Anterior cingulate cortex (tissue), 58 donors: ENCODE results near the gene SNX27.
"Not testable (repeated sequence)": the region's sequence is repeated elsewhere in the genome, so short reads cannot be mapped to it uniquely, and the experiment has no call there.

Source experiments
- DNase-seq, 58 donors: peaks; one replicate each; lab custom pipeline; 2025; lab: John Stamatoyannopoulos, UW

SNX27 gene

GRCh38 chr1:151716771-151717631, 105.2 kb downstream of the SNX27 start, which contains the start of gene CELF3:
CELF3 (minus strand) TSS chr1:151716803; CDS start chr1:151716020, 783 bp downstream.
- peak in 56 of 58 donors; percentile 14 to 88 (median 62) for DNase-seq

- DNase-seq, result peak in 4 of 58 donors; percentile 10 to 21 (median 15)
These were observed 106.2 kb downstream of the SNX27 start for GRCh38 chr1:151718011-151718431.

DNA sequence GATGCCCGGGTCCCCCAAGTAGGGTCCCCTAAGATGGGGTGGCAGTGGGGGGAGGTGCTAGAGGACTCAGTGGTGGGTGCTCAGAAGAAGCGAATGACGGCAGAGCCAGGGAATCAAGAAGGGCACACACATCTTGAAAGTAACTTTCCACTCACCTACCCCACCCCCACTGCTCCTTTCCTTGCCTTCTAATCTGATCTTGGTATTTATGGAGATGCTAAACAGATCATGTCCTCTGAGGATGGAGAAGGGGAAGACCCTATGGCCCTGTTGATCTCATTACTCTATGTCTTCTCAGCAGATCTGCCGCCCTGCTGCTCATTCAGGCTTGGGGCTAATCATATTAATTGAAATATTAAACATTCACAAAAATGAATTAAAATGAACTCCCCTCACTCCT, 106.8 kb downstream of the SNX27 start:
- no peak for DNase-seq

DNA sequence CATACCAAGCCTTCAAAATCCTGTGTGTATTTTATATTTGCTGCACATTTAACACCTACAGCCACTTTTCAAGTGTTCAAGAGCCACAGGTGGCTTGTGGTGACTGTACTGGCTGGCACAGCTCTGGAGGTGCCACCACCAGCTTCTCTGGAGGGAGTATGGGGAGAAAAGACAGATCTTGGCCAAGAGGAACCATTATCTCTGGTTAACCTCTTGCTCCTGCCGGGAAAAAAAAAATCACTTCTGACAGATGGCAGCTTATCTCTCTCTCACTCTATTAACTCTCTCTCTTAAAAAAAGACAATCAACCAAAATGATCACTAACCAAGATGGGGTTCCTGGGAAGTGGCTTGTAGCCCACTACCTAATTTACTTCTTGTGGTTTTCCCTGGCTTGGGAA, 108.3 kb downstream of the SNX27 start:
- no peak for DNase-seq

DNA sequence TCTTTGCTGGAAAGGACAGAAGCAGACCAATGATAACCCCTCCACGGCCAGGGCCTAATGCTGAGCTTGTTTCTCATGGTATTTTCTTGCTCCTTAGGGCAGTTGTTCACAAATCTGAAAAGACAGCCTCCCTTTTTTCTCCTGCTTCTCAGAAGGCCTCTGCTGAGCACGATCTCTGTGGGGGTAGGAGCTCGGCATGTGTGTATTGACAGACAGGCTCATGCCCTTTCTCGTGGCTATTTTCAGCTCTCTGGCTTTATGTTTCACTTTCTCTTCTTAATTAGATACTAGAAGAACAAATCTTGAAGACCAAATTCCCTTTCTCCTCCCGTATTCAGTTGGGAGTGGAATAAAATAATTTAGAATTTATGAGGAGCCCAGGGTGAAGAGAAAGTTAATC, 108.7 kb downstream of the SNX27 start:
- peak in 1 of 58 donors; percentile 6 for DNase-seq

DNA sequence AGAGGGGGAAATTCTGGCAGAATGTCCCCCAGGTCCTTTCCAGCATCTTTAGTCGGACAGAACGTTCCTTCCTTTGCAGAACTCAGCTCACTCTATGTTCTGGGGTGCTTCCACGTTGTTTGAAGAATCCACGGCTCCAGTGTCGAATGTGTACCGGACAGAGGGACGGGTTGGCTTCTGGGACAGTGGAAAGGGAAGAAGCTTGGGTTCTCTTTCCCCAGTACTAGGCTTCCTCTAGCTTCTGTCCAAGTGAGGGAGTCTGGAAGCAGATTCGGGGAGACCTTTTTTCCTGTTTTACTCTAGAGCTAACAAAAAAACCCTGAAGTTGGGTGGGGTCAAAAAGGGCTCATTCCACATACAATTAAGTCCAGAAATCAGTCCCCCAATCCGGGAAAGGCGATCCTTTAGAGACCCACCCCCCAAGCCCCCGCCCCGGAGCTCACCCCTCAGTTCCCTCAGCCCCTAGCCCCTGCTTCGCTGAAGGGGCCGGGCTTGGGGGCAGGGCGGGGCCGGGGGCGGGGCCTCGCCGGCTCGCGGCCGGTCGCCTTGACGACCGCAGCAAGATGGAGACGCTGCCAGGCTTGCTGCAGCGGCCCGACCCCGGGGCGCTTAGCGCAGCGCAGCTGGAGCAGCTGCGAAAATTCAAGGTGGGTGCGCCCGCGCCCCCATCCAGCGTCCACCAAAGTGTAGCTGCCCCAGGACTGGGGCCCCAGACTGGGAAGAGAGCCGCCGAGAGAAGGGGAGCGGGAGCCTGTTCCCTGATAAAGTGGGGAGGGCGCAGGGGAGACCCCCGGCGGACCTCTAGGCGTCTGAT, 109.3 kb downstream of the SNX27 start, which contains the start of gene RIIAD1:
Gene RIIAD1 (plus strand): TSS at position 549 of the 814 bp plus-strand sequence. CDS start 15 bp downstream, at position 564.
- peak in 7 of 58 donors; percentile 7 to 35 (median 28) for DNase-seq

GRCh38 chr1:151721788-151722510, 110.1 kb downstream of the SNX27 start:
- DNase-seq, result no peak

DNA sequence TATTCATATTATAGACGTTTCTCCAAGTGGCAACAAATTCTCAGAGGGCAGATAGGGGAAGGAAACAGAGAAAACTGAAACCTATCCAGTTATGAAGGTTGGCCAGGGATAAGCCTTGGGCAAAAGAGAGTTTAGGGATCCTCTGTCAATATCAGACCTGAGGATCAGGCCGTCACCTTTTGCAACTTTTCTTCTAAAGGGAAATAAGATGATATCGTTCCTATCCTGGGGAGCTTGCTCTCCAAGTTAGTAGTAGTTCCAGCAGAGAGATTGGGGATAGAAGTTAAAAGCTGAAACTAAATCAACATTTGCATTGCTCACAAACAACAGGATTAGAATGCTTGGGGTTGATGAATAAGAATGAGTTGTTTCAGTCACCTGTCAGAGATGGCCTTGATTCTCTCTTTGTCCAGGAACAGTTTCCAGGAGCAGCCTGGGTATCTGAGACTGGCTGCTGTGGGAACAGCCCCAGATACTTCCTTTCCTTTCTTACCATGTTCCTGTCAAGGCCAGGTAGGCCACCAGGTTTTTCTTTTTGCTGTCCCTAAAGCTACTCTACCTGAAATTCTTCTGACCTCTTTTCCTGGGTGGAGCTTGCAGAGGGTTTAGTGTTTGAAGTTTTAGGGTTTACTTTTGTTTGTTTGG, 112.0 kb downstream of the SNX27 start:
- DNase-seq, result no peak

- peak in 52 of 58 donors; percentile 16 to 92 (median 67) for DNase-seq
These were observed 116.6 kb downstream of the SNX27 start for GRCh38 chr1:151728151-151729054.

DNA sequence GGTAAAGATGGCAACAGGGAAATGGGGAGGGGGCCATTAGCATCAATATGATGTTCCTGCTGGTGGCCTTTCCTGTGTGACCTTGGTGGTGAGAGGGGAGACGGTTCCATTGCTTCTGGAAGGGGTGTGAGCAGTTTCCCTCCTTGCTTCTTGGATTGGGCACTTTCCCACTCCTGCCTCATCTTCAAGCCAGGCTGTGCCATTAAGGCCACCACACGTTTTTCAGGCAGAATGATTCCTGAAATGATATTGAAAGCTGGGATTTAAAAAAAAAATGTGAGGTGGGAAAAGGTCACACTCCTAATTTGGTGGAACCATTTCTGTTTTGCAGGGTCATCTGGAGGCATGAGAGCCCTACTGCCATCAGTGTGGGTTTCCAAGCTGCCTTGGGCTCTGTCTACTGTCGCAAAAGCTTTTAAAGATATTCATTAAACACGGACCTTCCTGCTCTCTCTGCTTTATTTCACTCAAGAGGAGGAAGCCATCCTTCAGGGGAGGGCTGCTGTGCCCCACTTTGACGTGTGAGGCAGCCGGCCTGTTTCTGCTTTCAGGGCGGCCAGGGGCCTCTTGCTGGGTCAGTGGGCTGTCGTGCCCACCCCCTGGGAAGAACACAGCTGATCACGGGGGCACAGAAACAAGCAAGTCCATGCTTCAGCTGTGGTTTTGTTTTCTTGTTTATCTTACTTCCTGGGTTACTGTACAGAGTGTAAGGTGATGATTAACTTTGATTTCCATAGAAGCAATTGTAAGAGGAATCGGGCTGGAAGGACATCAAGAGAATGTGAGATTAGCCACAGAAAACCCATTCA, 117.5 kb downstream of the SNX27 start:
- no peak for DNase-seq

- no peak for DNase-seq
These were observed 118.1 kb downstream of the SNX27 start for GRCh38 chr1:151729966-151730291.

DNA sequence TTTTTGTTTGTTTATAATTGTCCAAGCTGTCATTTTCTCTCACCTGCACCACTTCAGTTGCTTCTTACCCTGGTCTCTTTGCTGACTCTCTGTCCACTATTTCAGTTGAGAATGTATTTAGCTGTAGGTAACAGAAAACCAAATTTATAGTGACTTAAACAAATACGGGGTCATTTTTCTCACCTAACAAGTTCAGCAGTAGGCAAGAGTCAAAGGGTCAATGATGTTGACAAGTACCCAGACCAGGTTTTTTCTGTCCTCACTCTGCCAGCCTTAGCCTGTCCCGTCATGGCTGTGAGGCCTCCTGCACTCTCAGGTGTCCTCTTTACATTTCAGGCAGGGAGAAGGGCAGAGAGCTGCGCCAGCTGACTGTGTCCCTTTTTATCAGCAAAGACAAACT, 121.3 kb downstream of the SNX27 start:
- DNase-seq, result no peak

DNA sequence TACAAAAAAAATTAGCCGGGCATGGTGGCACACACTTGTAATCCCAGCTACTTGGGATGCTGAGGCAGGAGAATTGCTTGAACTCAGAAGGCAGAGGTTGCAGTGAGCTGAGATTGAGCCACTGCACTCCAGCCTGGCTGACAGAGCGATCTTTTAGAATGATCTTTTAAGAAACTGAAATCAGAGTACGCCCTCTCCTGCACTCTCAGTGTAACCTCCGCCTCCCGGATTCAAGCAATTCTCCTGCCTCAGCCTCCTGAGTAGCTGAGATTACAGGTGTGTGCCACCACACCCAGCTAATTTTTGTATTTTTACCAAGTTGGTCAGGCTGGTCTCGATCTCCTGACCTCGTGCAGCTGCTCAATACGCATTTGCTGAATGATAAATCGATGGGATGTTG, 122.1 kb downstream of the SNX27 start:
- not testable (repeated sequence) for DNase-seq

DNA sequence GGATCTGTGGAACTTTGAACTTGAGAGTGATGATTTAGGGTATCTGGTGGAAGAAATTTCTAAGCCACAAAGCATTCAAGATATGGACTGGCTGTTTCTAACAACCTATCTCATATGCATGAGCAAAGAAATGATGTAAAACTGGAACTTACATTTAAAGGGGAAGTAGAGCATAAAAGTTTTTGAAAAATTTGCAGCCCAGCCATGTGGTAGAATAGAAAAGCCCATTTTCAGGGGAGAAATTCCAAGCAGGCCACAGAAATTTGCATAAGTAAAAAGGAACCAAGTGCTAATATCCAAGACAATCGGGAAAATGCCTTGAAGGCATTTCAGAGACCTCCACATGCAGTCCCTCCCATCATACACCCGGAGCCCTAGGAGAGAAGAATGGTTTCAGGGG, 125.2 kb downstream of the SNX27 start:
- DNase-seq, result no peak

- DNase-seq, result no peak
These were observed 125.6 kb downstream of the SNX27 start for GRCh38 chr1:151737479-151737878.

GRCh38 chr1:151739590-151740355, 127.9 kb downstream of the SNX27 start:
- DNase-seq, result no peak

DNA sequence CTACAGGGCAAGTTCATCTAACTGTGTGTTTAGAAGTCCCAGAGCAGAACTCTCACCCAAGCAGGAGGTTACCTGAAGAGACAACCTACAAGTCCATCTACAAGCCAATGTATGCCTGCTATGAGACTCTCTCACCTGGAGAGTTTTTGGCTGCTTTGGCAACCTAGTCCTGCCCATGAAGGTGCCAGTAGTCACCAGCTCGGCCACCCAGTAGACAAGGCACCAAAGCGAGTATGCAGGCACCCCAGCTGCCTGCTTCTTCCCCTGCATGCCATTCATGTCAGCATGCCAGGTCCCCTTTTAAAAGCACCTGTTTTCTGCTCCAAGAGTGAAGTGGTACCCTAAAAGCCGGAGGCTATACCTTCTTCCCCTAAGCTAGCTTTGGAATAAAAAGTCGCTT, 129.7 kb downstream of the SNX27 start:
- no peak for DNase-seq
